GM12872 (cell line): Measurements from ENCODE around the gene FTH1.

Source experiments
- TF ChIP-seq, protein P1 (sequence below): IDR thresholded peaks from 3 replicates; pipeline ENCODE4 v1.5.1; 2011; ENCODE audit warnings: low read depth, mild to moderate bottlenecking, low read length, moderate library complexity; ENCODE audit not compliant: insufficient read depth

FTH1 gene

DNA sequence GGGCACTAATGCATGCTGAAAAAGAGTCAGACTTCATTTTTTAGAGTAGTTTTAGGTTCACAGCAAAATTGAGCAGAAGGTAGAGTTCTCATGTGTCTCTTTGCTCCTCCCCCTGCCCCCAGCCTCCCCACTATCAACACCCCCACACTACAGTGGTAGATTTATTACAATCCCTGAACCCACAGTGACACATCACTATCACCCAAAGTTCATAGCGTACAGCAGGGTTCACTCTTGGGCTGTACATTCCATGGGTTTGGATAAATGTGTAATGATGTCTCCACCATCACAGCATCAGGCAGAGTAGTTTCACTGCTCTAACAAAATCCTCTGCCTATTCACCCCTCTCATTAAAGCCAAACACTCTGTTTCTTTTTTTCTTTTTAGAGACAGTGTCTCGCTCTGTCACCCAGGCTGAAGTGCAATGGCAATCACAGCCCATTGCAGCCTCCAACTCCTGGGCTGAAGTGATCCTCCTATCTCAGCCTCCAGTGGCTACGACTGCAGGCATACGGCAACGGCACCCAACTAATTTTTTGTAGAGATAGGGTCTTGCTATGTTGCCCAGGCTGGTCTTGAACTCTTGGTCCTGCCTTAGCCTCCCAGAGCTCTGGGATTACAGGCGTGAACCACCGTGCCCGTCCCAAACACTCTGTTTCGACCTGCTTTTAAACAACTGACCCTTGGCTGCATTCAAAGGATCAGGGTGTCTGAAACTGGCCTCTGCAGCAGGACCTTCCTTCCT is 13.2 kb downstream of the FTH1 start:
- TF ChIP-seq, protein P1, sequence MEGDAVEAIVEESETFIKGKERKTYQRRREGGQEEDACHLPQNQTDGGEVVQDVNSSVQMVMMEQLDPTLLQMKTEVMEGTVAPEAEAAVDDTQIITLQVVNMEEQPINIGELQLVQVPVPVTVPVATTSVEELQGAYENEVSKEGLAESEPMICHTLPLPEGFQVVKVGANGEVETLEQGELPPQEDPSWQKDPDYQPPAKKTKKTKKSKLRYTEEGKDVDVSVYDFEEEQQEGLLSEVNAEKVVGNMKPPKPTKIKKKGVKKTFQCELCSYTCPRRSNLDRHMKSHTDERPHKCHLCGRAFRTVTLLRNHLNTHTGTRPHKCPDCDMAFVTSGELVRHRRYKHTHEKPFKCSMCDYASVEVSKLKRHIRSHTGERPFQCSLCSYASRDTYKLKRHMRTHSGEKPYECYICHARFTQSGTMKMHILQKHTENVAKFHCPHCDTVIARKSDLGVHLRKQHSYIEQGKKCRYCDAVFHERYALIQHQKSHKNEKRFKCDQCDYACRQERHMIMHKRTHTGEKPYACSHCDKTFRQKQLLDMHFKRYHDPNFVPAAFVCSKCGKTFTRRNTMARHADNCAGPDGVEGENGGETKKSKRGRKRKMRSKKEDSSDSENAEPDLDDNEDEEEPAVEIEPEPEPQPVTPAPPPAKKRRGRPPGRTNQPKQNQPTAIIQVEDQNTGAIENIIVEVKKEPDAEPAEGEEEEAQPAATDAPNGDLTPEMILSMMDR: no peak

GRCh38 chr11:61952882-61953281 is 14.6 kb downstream of the FTH1 start:
- TF ChIP-seq, protein P1: no peak

DNA sequence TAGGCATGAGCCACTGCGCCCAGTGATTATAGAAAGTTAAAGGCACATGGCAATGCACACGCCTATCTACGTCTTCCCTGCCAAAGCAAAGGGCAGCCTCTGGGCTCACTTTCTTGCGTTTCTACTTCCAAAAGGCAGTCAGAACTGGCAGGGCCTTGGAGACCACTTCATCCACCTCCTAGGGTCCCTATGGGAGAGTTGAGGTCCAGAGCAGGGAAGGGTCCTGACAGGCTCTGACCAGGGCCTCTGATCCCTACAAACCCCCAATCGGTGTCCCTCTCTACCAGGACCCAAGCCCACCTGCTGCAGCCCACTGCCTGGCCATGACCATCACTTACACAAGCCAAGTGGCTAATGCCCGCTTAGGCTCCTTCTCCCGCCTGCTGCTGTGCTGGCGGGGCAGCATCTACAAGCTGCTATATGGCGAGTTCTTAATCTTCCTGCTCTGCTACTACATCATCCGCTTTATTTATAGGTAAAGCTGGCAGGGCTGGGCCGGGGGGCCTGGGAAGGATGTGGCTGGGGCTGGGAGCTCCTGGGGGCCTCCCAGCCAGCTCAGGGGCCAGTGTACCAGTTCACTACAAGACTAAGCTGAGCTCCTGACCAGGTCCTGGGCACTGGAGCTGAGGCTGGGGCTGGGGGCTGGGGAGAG is 15.8 kb downstream of the FTH1 start:
- TF ChIP-seq, protein P1: no peak

DNA sequence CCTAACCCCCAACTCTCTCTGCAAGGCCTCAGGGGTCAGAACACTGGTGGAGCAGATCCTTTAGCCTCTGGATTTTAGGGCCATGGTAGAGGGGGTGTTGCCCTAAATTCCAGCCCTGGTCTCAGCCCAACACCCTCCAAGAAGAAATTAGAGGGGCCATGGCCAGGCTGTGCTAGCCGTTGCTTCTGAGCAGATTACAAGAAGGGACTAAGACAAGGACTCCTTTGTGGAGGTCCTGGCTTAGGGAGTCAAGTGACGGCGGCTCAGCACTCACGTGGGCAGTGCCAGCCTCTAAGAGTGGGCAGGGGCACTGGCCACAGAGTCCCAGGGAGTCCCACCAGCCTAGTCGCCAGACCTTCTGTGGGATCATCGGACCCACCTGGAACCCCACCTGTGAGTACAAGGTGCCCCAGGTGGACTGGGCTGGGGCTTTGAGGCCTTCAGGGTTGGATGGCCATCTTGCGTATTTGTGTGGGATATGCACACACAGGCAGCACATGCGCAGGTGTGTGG is 17.3 kb downstream of the FTH1 start, which contains the start of gene BEST1:
Gene BEST1, plus strand, starts transcription at position 317 of the 513 bp plus-strand sequence. CDS start 1,456 bp downstream, outside the sequence.
- TF ChIP-seq, protein P1: no peak

DNA sequence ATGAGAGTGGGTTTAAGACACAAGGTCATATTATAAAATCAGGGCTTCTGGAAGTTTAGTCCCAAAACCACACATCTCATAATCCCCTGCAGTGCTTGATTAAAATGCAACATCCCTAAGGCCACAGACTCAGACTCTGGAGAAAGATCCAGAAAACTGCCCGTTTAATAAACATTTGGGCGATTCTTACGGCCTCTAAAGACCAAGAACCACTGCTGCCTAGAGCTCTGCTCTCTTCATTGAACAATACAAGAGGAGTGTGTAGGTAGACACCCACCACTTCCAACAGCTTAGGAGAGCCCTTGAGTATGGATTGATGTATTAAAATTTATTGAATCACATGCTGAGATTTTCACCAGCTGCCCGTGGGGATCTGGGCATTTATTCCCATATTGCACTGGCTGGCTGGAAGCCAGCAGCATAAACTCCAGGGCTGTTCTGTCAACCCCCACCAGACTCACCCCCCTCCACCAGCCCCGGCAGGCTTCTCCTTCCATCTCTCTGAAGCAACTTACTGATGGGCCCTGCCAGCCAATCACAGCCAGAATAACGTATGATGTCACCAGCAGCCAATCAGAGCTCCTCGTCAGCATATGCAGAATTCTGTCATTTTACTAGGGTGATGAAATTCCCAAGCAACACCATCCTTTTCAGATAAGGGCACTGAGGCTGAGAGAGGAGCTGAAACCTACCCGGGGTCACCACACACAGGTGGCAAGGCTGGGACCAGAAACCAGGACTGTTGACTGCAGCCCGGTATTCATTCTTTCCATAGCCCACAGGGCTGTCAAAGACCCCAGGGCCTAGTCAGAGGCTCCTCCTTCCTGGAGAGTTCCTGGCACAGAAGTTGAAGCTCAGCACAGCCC is 18.0 kb downstream of the FTH1 start:
- TF ChIP-seq, protein P1: no peak

- TF ChIP-seq, protein P1: no peak
Observed at GRCh38 chr11:61948505-61948904, 18.9 kb downstream of the FTH1 start.

DNA sequence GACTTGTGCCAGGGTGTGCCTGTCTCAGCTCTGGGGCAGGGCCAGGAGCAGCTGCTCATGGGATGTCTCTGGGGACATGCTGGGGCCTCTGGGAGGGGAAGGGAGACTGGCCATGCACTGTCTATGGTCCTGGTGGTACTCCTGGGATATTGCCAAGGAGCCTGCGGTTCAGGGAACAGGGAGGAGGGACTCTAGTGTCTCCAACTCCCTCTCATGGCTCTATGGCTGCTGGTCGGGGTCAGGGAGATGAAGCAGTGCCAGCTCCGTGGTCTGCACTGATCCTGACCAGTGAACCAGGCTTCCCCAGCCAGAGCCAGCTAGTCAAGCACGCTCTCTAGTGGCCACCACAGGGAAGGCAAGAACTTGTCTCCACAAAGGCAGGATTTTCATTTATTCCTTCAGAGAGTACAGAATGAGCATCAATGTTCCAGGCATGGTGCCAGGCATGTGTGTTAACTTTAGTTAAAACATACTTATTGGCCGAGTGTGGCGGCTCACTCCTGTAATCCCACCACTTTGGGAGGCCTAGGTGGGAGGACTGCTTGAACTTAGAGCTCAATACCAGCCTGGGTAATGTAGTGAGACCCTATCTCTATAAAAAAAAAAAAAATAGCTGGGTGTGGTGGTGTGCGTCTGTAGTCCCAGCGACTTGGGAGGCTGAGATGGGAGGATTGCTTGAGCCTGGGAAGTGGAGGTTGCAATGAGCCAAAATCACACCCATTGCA is 19.8 kb downstream of the FTH1 start:
- TF ChIP-seq, protein P1: peak; percentile 98
